Activated CD4-positive, alpha-beta T cell treated with anti-CD3 and anti-CD28 coated beads for 4 hours (primary cell): ENCODE results near the gene FCGR3A.
A peak's percentile ranks its signal among the peaks of the same experiment; 100 is the strongest.
"Not testable (repeated sequence)": the region's sequence is repeated elsewhere in the genome, so short reads cannot be mapped to it uniquely, and the experiment has no call there.

Experiments used
- DNase-seq, 2 donors: peaks; one replicate each; pipeline ENCODE4 v3.0.0-alpha.2; 2020

Gene FCGR3A

DNA sequence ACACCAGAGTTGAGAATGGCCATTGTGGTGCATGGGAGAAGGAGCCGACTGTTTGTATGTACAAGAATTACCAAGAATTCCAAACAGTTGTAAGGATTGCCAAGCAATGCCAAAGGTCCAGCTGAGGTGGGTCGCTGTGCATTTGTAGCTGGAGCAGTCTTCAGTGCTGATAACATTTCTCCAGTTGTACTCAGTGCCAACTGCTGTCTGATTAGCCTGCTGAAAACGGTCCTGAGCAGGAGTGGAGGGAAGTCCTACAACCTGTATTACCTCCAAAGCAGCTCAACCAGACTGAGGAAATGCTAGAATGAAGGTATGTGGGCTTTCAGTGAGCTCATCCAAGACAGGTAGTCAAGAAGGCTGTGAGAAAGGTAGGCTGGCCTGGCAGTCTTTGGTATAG, 6.5 kb upstream of the FCGR3A start:
- DNase-seq: not testable (repeated sequence)

GRCh38 chr1:161554815-161555417, 5.3 kb upstream of the FCGR3A start:
- not testable (repeated sequence) for DNase-seq

- not testable (repeated sequence) for DNase-seq
Measured at GRCh38 chr1:161554340-161554739, 4.7 kb upstream of the FCGR3A start.

GRCh38 chr1:161553631-161554030, 4.0 kb upstream of the FCGR3A start:
- not testable (repeated sequence) for DNase-seq

GRCh38 chr1:161550942-161551341, 1.3 kb upstream of the FCGR3A start:
- DNase-seq: not testable (repeated sequence)

- not testable (repeated sequence) for DNase-seq
Measured at GRCh38 chr1:161548749-161549406, 740 bp downstream of the FCGR3A start.

- DNase-seq: not testable (repeated sequence)
Measured at GRCh38 chr1:161547995-161548741, 1.4 kb downstream of the FCGR3A start.

- DNase-seq: not testable (repeated sequence)
Measured at GRCh38 chr1:161545005-161545731, 4.5 kb downstream of the FCGR3A start.

- DNase-seq: not testable (repeated sequence)
Measured at GRCh38 chr1:161543125-161543524, 6.5 kb downstream of the FCGR3A start.

GRCh38 chr1:161542091-161542559, 7.5 kb downstream of the FCGR3A start:
- peak; percentile 25 to 28 for DNase-seq

DNA sequence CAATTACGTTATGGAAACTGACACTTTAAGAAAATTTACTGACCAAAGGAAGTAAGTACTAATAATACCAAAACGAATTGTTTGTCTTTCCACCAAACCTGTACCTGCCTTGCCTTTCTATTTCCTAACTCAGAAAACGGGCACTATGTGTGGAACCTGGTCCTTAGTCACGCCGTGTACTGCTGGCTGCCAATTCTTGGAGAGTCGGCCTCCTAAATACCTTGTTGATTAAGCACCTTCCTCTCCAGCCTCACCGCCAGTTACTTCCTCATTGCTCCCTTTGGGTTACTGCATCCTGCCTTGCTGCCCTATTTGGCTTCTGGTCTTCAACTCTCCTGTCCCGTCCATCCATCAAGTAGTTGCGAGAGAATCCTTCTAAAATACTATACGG, 9.1 kb downstream of the FCGR3A start:
- DNase-seq: not testable (repeated sequence)

DNA sequence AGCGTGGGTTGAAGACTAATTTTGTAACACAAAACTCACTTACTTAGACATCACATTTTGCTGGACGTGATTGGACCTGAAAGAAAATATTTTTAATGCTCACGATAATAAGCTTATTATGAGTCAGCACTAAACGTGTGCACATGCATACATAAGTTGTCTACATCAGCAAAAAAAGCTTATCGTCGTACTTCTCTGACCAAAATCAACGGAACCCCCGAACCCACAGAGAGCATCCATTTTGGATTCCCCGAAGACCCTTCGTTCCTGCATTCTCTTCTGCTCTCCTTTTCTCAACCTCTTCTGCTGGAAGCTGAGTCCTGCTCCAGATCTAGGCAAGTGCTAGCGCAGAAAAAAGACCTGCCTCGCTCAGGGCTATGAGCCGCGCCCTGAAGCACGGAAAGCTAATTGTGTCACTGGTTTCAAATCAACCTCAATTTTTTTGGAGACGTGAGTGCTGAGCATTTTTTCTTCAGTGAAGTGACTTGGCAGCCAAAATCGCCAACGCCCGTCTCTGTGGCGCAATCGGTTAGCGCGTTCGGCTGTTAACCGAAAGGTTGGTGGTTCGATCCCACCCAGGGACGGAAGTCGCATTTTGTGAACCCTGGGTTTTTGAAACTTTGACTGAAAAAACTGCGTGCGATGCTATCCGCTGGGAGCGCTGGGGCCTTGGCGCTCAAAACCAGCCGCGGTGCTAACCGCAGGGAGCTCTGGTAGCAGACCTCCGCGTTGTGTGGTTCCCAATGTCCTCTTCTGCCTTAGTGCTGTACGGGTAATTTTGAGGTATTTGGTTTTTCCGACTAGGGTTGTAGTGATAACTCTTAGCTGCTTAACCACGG, 9.7 kb downstream of the FCGR3A start:
- DNase-seq: peak; percentile 85 to 95

DNA sequence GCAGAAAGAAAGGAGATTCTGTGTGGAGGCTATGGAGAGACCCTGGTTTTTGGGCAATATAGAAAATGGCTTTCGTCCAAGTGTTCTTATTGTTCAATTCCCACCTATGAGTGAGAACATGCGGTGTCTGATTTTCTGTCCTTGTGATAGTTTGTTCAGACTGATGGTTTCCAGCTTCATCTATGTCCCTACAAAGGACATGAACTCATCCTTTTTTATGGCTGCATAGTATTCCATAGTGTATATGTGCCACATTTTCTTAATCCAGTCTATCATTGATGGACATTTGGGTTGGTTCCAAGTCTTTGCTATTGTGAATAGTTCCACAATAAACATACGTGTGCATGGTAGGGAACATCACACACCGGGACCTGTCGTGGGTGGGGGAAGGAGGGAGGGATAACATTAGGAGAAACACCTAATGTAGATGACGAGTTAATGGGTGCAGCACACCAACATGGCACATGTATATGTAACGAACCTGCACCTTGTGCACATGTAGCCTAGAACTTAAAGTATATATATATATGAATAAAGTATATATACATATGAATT, 10.6 kb downstream of the FCGR3A start:
- DNase-seq: not testable (repeated sequence)

DNA sequence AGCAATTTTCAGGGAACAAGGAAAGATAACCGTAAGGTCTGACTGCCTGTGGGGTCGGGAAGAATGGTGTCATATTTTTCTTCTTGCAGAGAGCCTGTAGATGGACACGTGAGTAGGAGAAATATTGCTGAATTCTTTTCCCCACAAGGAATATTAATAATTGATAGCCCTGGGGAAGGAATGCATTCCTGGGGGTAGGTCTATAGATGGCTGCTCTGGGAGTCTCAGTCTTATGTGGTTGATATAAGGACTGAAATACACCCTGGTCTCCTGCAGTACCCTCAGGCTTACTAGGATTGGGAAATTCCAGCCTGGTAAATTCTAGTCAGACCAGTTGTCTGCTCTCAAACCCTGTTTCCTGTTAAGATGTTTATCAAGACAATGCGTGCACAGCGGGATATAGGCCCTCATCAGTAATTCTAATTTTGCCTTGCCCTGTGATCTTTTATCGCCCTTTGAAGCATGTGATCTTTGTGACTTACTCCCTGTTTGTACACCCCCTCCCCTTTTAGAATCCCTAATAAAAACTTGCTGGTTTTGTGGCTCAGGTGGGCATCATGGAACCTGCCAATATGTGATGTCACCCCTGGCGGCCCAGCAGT, 12.4 kb downstream of the FCGR3A start:
- DNase-seq: not testable (repeated sequence)

GRCh38 chr1:161532644-161533567, 16.7 kb downstream of the FCGR3A start:
- DNase-seq: not testable (repeated sequence)

GRCh38 chr1:161531986-161532643, 17.5 kb downstream of the FCGR3A start:
- no peak for DNase-seq

- peak; percentile 87 to 90 for DNase-seq
Measured at GRCh38 chr1:161530671-161531641, 18.7 kb downstream of the FCGR3A start.

- peak; percentile 62 to 70 for DNase-seq
Measured at GRCh38 chr1:161530158-161530557, 19.5 kb downstream of the FCGR3A start.
